Hypothalamus (tissue), 51 donors: ENCODE data around the gene TLN1.
A peak's percentile ranks its signal among the peaks of the same experiment; 100 is the strongest.

ENCODE experiments used
- DNase-seq, 51 donors: peaks; one replicate each; lab custom pipeline; 2025; lab: John Stamatoyannopoulos, UW

TLN1 gene

DNA sequence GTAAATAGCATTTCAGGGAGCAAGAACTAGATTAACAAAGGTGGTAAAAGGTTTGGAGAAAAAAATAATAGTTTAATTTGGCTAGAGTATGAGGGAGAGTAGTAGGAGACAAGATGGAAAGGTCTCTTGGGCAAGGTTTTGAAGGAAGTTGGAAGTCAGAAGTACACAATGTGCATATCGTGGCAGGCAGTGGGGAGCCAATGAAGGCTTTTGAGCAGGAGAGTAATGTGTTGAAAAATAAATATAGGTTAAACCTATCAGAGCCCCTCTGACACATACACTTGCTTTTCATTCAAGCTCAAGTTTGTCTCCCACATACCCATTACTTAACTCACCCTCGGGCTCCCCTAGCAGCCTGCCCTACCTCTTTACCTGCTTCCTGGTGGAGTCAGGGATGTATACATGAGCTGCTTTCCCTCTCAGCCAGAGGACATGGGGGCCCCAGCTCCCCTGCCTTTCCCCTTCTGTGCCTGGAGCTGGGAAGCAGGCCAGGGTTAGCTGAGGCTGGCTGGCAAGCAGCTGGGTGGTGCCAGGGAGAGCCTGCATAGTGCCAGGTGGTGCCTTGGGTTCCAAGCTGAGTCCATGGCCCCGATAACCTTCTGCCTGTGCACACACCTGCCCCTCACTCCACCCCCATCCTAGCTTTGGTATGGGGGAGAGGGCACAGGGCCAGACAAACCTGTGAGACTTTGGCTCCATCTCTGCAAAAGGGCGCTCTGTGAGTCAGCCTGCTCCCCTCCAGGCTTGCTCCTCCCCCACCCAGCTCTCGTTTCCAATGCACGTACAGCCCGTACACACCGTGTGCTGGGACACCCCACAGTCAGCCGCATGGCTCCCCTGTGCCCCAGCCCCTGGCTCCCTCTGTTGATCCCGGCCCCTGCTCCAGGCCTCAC lies 58.6 kb downstream of the TLN1 start, which contains the start of gene CA9:
TSS of gene CA9 (plus strand) at position 797 of the 893 bp plus-strand sequence. CDS start at position 829, 32 bp downstream.
- DNase-seq = peak in 17 of 51 donors; percentile 5 to 53 (median 17)

GRCh38 chr9:35669331-35670145 lies 62.5 kb downstream of the TLN1 start:
- DNase-seq = no peak

DNA sequence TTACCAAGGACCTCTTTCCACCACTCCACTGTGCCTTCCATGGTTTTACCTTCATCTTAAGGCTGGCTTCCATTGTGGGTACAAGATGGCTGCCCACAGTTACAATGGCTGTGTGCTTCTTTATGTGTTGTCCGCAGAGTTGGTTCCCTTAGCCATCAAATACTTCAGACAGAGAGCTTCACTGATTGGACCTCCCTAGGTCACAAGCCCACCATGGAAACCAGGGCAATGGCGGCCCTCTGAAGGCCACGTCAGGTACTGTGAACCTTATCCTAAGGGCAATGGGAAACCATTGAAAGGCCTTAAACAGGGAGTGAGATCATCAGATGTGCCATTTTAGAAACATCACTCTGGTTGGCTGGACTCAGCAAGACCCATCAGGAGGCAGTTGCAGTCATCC lies 64.1 kb downstream of the TLN1 start:
- no peak for DNase-seq

- no peak for DNase-seq
Observed at GRCh38 chr9:35666549-35666948, 65.4 kb downstream of the TLN1 start.

GRCh38 chr9:35666045-35666444 lies 66.0 kb downstream of the TLN1 start:
- no peak for DNase-seq

GRCh38 chr9:35665471-35665818 lies 66.5 kb downstream of the TLN1 start:
- no peak for DNase-seq

DNA sequence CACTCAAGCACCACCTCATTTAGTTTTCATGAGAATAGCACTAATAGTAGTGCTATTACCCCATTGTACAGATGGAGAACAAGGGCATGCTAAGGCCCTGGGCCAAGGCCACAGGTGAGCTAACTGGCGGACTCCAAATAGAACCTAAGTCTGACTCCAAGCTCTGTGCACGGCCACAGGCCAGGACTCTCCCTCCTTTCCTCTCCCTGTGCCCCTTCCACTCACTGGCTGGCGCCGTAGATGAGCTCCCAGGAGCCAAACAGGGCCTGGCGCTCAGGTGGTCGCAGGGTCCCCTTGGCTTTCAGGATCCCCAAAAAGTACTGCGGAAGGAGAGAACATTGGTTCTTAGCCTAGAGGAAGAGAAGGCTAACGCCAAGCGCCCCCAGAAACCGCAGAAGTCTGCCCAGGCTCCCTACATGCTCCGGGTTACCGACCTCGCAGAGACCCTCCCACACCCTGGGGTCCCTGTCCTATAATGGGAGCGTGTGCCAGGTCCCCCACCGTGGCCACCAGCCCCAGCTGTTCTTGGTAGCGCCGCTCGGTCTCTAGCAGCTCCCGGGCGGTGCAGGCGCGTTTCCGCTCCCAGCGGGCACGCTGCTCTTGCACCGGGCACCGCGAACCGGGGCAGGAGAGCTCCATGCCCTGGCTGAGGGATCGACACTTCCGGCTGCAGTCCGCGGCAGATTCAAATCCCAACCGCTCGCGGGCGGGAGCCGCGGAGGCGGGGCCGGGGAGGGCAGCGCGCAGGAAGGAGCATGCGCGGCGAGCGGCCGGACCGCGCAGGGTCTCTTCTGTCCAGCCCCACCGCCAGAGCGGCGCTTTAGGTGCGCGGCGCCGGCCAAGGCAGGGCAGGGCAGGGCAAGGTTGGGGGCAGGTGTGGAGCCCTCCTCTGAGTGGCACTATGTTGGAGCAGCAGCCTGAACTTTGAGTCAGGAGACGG lies 67.2 kb downstream of the TLN1 start, which contains the start of gene ARHGEF39:
TSS of gene ARHGEF39 (minus strand) at position 665 of the 940 bp plus-strand sequence. CDS start at position 639, 26 bp downstream.
- peak in 47 of 51 donors; percentile 14 to 80 (median 54) for DNase-seq

DNA sequence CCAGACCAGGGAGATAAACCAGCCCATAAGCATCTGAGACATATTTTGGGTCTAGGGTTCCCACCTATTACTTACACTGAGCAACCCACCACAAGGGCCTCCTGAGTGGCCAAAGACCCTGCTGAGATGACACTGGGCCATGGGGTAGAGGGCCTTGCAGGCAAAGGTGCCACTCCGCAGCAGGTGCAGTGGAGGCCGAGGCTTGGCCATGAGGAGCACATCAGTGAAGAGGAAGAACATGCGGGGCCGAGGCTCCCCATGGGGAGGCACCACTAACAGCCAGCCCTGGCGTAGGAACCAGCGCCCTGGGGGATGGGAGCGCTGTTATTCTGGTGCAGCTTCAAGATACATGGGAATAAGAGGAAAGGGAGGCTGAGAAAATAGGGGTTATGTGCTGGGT lies 69.6 kb downstream of the TLN1 start:
- DNase-seq = no peak

- DNase-seq = no peak
Observed at GRCh38 chr9:35661756-35662350, 70.1 kb downstream of the TLN1 start.

- peak in 9 of 51 donors; percentile 2 to 19 (median 12) for DNase-seq
Observed at GRCh38 chr9:35660966-35661415, 71.0 kb downstream of the TLN1 start.

DNA sequence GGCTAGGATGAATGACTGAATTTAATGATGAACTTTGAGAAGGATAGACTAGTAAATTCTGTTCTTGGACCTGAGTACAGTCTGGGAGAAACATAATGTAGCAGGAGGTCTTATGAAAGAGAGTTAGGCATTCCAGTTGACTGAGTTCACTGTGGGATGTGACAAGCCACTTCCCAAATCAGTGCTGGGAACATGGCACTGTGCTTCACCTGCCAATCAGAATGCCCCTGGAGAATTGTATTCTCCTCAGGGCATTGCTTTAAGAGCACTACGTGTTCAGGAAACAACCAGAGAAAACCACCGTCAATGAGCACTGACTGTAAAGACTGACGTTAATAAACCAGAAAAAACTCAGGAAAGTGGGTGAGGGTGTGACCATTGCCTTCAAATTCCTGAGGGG lies 72.7 kb downstream of the TLN1 start:
- no peak for DNase-seq

DNA sequence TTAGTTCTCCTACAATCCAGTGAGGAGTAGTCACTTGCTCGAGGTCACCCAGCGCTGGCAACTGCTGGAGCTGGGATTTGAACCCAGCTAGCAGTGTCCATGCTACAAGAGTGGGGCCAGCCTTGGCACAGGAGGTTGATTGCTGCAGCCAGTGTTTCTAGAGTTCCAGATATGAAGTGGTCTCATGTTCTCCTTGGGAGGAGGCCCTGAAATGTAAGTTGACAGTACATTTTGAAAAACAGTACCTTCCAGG lies 73.1 kb downstream of the TLN1 start:
- DNase-seq = peak in 8 of 51 donors; percentile 13 to 46 (median 20)

DNA sequence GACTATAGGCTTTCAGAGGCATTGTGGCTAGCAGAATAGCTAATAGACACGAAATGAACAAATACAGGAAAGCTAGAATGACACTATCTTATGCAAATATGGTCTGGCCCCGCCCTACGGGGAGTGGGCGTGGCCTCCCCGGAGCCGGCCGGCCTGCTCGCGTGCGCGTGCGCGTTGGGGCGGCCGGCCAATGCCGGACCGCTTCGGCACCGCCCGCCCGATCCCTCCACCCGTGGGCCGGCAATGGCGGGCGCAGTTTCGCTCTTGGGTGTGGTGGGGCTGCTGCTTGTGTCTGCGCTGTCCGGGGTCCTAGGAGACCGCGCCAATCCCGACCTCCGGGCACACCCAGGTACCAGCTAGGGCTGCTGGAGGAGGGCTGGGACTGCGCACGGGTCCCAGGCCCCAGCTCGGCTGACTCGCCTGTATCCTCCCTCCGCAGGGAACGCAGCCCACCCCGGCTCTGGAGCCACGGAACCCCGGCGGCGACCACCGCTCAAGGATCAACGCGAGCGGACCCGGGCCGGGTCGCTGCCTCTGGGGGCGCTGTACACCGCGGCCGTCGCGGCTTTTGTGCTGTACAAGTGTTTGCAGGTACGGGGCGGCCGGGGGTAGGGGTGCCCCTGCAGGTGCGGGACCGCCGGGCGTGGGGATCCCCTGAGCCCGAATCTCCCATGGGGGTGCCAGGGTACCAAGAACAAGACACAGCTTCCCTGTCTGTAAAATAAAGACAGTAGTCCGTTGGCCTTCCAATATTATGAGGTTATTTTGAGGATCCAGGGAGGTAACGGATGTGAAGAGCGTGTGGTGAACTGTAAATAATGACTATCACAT lies 73.6 kb downstream of the TLN1 start, which contains the start of gene CCDC107:
TSS of gene CCDC107 (plus strand) at position 156 of the 831 bp plus-strand sequence. CDS start at position 244, 88 bp downstream.
- DNase-seq = peak; percentile 29 to 99 (median 75)

GRCh38 chr9:35657546-35658136 lies 74.4 kb downstream of the TLN1 start, which contains the start of gene RMRP:
Gene RMRP (minus strand): TSS chr9:35658019.
- peak; percentile 31 to 99 (median 92) for DNase-seq

DNA sequence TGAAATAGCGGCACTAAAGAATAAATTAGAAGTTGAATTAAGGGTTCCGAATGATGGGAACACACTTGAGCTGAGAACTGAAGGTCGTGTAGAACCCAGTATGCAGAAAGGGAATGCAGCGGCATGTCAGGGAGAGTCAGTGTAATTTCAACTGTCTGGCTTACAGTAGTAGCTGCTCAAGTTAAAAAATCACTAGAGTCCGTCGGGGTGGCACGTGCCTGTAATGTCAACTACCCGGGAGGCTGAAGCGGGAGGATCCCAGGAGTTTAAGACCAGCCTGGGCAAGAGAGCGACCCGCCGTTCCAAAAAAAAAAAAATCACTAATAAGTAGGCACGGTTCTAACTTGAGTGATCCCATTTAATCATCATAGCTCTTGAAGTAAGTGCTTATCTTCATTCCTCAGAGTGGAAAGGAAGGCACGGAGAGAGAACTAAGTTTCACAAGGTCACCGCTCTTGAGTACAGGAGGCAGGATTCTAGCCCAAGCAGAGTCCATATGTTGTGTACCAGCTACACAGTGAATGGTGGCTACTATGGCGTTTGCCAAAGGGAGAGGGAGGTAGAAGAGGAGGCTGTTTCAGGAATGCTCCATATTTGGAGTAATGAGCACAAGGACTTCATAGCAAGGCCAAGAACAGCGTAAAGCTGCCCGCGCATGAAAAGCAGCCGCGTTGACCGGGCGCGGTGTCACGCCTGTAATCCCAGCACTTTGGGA lies 75.0 kb downstream of the TLN1 start:
- DNase-seq = peak in 2 of 51 donors; percentile 59 to 75

- no peak for DNase-seq
Observed at GRCh38 chr9:35656348-35656747, 75.6 kb downstream of the TLN1 start.

DNA sequence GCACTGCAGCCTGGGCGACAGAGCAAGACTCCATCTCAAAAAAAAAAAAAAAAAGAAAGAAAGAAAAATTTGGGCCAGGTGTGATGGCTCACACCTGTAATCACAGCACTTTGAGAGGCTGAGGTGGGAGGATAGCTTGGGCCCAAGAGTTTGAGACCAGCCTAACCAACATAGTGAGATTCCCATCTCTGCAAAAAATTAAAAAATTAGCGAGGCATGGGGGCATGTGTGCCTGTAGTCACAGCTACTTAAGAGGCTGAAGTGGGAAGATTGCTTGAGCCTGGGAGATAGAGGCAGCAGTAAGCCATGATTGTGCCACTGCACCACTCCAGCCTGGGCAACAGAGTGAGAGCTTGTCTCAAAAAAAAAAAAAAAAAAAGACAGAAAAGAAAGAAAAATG lies 78.4 kb downstream of the TLN1 start:
- no peak for DNase-seq

DNA sequence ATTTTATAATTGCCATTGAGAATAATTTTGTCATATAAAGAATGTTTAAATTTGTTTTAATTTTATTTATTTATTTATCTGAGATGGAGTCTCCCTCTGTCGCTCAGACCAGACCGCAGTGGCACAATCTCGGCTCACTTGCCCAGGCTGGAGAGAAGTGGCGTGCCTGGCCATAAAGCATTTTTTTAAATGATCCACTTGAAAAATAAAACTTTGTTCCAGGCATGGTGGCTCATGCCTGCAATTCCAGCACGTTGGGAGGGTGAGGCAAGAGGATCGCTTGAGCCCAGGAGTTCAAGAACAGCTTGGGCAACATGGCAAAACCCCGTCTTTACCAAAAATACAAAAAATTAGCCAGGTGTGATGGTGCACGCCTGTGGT lies 79.2 kb downstream of the TLN1 start:
- DNase-seq = no peak
